Cardiac muscle cell (in vitro differentiated cells and primary cell): ENCODE data around the gene C8B. TPM values are rescaled to one million over a fixed set of nuclear protein-coding genes. Genes with fewer than 3 reads are reported as not detected.

ENCODE experiments used
- DNase-seq, 2 donors: peaks; one replicate each; pipeline versions ENCODE4 v3.0.0 to v3.0.0-alpha.2; 2010 to 2017; ENCODE audit warnings: low read depth in 1 of 2, low spot score in 1 of 2
- H3K27ac ChIP-seq: fragments of 200-600 bp; sonication (generic); 2 replicates; pipeline ENCODE4 v1.5.1; 2016
- H3K27me3 ChIP-seq: fragments of 200-600 bp; sonication (generic); 2 replicates; pipeline ENCODE4 v1.6.0; 2016; ENCODE audit warnings: control low read depth
- H3K36me3 ChIP-seq: fragments of 200-600 bp; sonication (generic); 2 replicates; pipeline ENCODE4 v1.5.1; 2016; ENCODE audit warnings: control low read depth
- H3K4me1 ChIP-seq: fragments of 200-600 bp; sonication (generic); 2 replicates; pipeline ENCODE4 v1.8.1; 2017; ENCODE audit warnings: low read depth, mild to moderate bottlenecking, mixed run types
- H3K4me3 ChIP-seq: fragments of 200-600 bp; sonication (generic); 2 replicates; pipeline ENCODE4 v1.5.1; 2016; ENCODE audit warnings: mild to moderate bottlenecking
- H3K9me3 ChIP-seq: fragments of 200-600 bp; sonication (generic); 2 replicates; pipeline ENCODE4 v1.5.1; 2017; ENCODE audit warnings: low read depth, mild to moderate bottlenecking, control low read depth
- CTCF ChIP-seq: IDR thresholded peaks from 2 replicates; pipeline ENCODE4 v1.5.1; 2012; ENCODE audit warnings: low read depth, mild to moderate bottlenecking, low read length
- polyA plus RNA-seq: library from polyadenylated mRNA; unstranded; fragments of >200 nt; fragmentation: Nextera tagmentation; extraction: Ambion mirVana; gene quantifications from 2 replicates; pipeline ENCODE4 v1.2.1, GENCODE V29; 2016
- total RNA-seq: library from RNA; depleted of rRNA; stranded (reverse); fragments of >200 nt; gene quantifications from 2 replicates; pipeline ENCODE4 v1.2.3, GENCODE V29; 2016

C8B gene
- total and polyA plus RNA-seq, 2 experiments from 2014 or later = not detected

- peak overlapping the region; percentile 66 for H3K27ac ChIP-seq
- H3K27me3 ChIP-seq = no peaks in the 10 kb centered on the region
- H3K4me3 ChIP-seq = no peak overlapping the region
- no peak for TF ChIP-seq CTCF
- no peaks in the 10 kb centered on the region for H3K36me3 ChIP-seq
- DNase-seq = peak; percentile 49 to 67
- H3K4me1 ChIP-seq = peaks cover 19% of the 10 kb centered on the region
- no peaks in the 10 kb centered on the region for H3K9me3 ChIP-seq
Observed at GRCh38 chr1:56958526-56958925, 7.3 kb downstream of the C8B start.

GRCh38 chr1:56957931-56958330, 7.9 kb downstream of the C8B start:
- no peak for TF ChIP-seq CTCF
- H3K27ac ChIP-seq = peak overlapping the region; percentile 66
- H3K4me1 ChIP-seq = peaks cover 19% of the 10 kb centered on the region
- no peaks in the 10 kb centered on the region for H3K9me3 ChIP-seq
- DNase-seq = no peak
- H3K27me3 ChIP-seq = no peaks in the 10 kb centered on the region
- H3K4me3 ChIP-seq = no peak overlapping the region
- H3K36me3 ChIP-seq = no peaks in the 10 kb centered on the region

GRCh38 chr1:56954664-56955063, 11.2 kb downstream of the C8B start:
- TF ChIP-seq CTCF = no peak
- no peaks in the 10 kb centered on the region for H3K36me3 ChIP-seq

GRCh38 chr1:56953386-56953785, 12.4 kb downstream of the C8B start:
- TF ChIP-seq CTCF = no peak
- H3K4me3 ChIP-seq = no peak overlapping the region
- no peak for DNase-seq
- H3K36me3 ChIP-seq = no peaks in the 10 kb centered on the region
- H3K27me3 ChIP-seq = no peaks in the 10 kb centered on the region
- no peaks in the 10 kb centered on the region for H3K9me3 ChIP-seq
- peaks cover 11% of the 10 kb centered on the region for H3K4me1 ChIP-seq
- no peak overlapping the region for H3K27ac ChIP-seq

More at GRCh38 chr1:56954664-56955063, 11.2 kb downstream of the C8B start:
- H3K27me3 ChIP-seq = no peaks in the 10 kb centered on the region
- no peak overlapping the region for H3K4me3 ChIP-seq
- H3K4me1 ChIP-seq = peaks cover 19% of the 10 kb centered on the region
- H3K9me3 ChIP-seq = no peaks in the 10 kb centered on the region
- no peak overlapping the region for H3K27ac ChIP-seq
- DNase-seq = no peak

GRCh38 chr1:56952501-56952900, 13.3 kb downstream of the C8B start:
- H3K27me3 ChIP-seq = no peaks in the 10 kb centered on the region
- DNase-seq = no peak
- no peak overlapping the region for H3K27ac ChIP-seq
- no peaks in the 10 kb centered on the region for H3K9me3 ChIP-seq
- TF ChIP-seq CTCF = no peak
- H3K36me3 ChIP-seq = no peaks in the 10 kb centered on the region
- H3K4me1 ChIP-seq = peaks cover 2% of the 10 kb centered on the region
- no peak overlapping the region for H3K4me3 ChIP-seq
